ENCODE data around the gene MCM3AP.
A peak's percentile ranks its signal among the peaks of the same experiment; 100 is the strongest.

MCM3AP gene

DNA sequence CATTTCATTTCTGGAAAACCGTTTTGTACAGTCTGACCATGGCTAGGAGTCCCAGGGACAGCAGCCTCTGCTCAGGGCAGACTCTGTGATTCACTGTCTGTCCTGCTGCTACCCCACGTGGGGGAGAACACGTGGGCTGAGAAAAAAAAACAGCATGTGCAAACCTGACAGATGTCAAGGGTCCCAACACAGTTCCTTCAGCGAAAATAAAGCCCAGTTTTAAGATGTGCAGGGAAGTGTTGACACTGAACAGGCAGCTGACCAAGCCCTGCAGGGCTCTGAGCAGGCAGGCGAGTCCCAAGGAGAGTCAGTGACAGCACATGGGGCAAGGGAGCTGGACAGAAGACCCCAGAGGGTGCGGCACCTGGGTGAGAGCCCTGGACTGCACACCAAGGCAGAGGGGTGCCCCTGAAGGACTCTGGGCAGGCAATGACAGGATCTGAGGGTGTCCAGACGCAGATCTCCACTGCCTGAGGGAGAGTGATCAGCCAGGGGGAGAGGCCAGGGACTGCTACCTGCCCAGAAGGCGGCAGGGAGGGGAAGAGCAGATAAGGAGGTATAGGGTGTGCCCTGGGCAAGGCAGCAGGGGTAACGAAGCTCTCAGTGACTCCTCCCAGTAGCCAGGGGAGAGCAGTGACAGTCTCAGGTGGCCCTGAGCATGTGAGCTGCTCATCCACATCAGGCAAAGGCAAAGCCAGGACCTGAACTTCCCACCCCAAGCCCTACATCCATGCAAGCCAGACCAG, 96.0 kb downstream of the MCM3AP start:
- peak; percentile 25; the same call in 2 of the 3 replicates for ATAC-seq
- no peak for TF ChIP-seq ISL1 (CRISPR knock-in tag; IDR thresholded peaks at IDR 0.05)
- TF ChIP-seq ZNF70 (CRISPR knock-in tag; IDR thresholded peaks at IDR 0.05), result no peak
- TF ChIP-seq ZFP3 (CRISPR knock-in tag; IDR thresholded peaks at IDR 0.05), result no peak

DNA sequence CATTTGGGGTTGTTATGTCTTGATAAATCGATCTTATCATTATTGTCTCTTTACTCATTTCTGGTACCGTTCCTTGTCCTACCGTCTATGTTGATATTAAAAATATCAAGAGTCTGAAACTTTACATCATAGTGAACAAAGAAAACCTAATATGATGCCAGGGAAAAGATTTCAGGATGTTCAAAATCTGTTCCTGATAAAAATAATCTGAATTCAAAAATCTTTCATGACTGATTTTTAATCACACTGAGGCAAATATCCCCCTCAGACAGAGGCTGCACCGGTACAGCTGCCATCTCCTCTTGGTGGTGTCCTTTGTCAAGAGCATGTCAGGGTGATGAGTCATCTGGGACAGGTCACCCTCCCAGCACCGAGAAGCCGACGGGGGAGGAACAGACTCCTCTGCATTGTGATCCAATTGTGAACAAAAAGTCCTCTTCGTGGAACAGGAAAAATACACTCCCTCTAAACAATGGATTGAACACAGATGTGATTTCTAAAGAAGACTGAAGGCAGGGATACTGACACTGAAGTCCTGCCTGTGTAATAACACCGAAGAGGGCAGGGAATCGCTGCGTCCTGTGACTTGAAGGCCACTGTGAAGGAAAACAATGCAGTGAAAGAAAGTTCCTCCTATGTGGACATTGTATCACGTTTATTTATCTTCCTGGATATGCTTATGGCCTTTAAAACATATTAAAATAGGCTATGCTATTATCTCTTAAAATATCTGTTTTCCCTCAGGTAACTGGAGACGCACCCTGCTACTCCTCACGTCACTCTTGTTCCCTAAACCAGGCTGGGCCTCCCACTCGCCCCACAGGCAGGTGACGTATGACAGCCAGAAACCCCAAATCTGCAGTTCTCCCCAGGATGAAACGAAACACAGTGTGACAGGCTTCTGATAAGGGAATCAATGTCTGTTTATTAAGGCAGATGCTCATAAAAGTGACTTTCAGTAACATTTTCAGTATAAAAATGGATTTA, 96.9 kb downstream of the MCM3AP start:
- TF ChIP-seq ZNF565 (CRISPR knock-in tag; conservative IDR thresholded peaks at IDR 0.05; ENCODE audit: low read depth) (no peak), ZNF70 (CRISPR knock-in tag; IDR thresholded peaks at IDR 0.05) (no peak)
- TF ChIP-seq, protein P1, sequence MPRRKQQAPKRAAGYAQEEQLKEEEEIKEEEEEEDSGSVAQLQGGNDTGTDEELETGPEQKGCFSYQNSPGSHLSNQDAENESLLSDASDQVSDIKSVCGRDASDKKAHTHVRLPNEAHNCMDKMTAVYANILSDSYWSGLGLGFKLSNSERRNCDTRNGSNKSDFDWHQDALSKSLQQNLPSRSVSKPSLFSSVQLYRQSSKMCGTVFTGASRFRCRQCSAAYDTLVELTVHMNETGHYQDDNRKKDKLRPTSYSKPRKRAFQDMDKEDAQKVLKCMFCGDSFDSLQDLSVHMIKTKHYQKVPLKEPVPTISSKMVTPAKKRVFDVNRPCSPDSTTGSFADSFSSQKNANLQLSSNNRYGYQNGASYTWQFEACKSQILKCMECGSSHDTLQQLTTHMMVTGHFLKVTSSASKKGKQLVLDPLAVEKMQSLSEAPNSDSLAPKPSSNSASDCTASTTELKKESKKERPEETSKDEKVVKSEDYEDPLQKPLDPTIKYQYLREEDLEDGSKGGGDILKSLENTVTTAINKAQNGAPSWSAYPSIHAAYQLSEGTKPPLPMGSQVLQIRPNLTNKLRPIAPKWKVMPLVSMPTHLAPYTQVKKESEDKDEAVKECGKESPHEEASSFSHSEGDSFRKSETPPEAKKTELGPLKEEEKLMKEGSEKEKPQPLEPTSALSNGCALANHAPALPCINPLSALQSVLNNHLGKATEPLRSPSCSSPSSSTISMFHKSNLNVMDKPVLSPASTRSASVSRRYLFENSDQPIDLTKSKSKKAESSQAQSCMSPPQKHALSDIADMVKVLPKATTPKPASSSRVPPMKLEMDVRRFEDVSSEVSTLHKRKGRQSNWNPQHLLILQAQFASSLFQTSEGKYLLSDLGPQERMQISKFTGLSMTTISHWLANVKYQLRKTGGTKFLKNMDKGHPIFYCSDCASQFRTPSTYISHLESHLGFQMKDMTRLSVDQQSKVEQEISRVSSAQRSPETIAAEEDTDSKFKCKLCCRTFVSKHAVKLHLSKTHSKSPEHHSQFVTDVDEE (CRISPR knock-in tag; IDR thresholded peaks at IDR 0.05), result no peak
- TF ChIP-seq, protein P2, sequence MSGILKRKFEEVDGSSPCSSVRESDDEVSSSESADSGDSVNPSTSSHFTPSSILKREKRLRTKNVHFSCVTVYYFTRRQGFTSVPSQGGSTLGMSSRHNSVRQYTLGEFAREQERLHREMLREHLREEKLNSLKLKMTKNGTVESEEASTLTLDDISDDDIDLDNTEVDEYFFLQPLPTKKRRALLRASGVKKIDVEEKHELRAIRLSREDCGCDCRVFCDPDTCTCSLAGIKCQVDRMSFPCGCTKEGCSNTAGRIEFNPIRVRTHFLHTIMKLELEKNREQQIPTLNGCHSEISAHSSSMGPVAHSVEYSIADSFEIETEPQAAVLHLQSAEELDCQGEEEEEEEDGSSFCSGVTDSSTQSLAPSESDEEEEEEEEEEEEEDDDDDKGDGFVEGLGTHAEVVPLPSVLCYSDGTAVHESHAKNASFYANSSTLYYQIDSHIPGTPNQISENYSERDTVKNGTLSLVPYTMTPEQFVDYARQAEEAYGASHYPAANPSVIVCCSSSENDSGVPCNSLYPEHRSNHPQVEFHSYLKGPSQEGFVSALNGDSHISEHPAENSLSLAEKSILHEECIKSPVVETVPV (CRISPR knock-in tag; IDR thresholded peaks at IDR 0.05), result no peak
- ATAC-seq, result peak; percentile 14

DNA sequence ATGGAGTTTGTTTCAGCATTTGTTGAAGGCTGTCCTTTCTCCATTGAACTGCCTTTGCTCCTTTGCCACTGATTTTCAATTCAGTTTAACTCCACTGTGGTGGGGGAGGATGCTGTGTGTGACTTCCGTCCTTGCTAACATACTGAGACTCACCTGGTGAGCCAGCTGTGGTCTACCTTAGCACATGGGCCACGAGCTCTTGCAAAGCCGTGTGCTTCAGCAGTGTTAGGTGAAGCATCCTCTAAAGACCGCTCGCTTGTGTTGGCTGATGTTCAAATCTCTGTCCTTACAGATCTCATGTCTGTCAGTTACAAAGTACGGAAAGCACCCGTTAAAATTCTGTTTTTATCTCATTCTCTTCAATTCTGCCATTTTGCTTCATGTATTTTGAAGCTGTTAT, 97.6 kb downstream of the MCM3AP start:
- no peak for ATAC-seq
- no peak for TF ChIP-seq SNAI2 (CRISPR knock-in tag; IDR thresholded peaks at IDR 0.05)
- no peak for TF ChIP-seq TCF4 (CRISPR knock-in tag; IDR thresholded peaks at IDR 0.05; ENCODE audit: borderline replicate concordance)
- TF ChIP-seq ZFP30 (CRISPR knock-in tag; IDR thresholded peaks at IDR 0.05), result no peak
- no peak for TF ChIP-seq CSDC2 (CRISPR knock-in tag; IDR thresholded peaks at IDR 0.05)
- TF ChIP-seq ESRRG (CRISPR knock-in tag; IDR thresholded peaks at IDR 0.05), result no peak
- TF ChIP-seq ZNF70 (CRISPR knock-in tag; IDR thresholded peaks at IDR 0.05), result no peak
- TF ChIP-seq, protein P2 (CRISPR knock-in tag; IDR thresholded peaks at IDR 0.05), result no peak
- TF ChIP-seq GLIS3 (CRISPR knock-in tag; IDR thresholded peaks at IDR 0.05), result no peak
- TF ChIP-seq BACH2 (CRISPR knock-in tag; IDR thresholded peaks at IDR 0.05; ENCODE audit: borderline replicate concordance), result no peak

DNA sequence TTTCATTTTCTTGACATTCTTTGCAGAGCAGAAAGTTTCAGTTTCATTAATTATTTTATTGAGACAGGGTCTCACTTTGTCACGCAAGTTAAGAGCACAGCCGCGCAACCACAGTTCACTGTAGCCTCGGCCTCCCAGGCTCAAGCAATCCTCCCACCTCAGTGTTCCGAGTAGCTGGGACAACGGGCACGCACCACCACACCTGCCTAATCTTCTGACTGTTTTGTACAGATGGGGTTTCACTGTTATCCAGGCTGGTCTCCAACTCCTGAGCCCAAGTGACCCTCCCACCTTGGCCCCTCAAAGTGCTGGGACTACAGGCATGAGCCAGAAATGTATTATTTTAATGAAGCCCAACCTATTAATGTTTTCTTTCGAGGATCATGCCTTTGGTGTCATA, 98.2 kb downstream of the MCM3AP start:
- no peak for ATAC-seq

More for the DNA sequence above, 98.2 kb downstream of the MCM3AP start:
- TF ChIP-seq, protein P1 (CRISPR knock-in tag; IDR thresholded peaks at IDR 0.05), result no peak
